Measurements from ENCODE around the gene ABCA1.

DNA sequence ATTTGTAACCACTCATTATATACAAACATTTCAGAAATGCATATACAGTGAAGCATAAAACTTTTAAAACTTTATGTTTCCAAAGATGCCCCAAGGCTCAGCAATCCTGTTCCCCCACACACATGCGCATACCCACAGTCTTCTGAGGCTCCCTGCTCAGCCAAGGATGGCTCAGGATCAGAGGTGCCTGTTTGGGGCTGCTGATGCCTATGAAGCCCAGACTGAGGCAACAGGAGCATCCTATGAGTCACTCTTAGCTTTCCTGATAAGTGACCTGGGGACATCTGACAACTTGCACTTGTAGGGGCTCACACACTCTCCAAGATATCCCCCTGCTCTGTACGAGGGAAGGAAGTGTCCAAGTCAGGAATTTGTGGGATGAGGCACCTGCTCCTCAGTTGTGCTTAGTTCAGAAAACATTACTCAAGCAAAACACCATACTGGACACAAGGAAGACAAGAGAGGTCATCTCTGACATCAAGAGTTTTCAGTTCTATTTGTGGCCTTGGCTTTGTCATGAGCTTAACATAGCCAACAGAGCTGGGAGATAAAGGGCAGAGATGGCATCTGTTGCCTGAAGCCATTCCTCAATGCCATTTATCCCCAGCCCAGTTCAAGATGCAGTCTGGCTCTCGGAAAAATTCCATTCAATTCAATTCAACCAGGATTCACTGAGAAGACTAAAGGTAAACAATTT, 101.7 kb downstream of the ABCA1 start:
- TF ChIP-seq, protein P1, sequence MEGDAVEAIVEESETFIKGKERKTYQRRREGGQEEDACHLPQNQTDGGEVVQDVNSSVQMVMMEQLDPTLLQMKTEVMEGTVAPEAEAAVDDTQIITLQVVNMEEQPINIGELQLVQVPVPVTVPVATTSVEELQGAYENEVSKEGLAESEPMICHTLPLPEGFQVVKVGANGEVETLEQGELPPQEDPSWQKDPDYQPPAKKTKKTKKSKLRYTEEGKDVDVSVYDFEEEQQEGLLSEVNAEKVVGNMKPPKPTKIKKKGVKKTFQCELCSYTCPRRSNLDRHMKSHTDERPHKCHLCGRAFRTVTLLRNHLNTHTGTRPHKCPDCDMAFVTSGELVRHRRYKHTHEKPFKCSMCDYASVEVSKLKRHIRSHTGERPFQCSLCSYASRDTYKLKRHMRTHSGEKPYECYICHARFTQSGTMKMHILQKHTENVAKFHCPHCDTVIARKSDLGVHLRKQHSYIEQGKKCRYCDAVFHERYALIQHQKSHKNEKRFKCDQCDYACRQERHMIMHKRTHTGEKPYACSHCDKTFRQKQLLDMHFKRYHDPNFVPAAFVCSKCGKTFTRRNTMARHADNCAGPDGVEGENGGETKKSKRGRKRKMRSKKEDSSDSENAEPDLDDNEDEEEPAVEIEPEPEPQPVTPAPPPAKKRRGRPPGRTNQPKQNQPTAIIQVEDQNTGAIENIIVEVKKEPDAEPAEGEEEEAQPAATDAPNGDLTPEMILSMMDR (conservative IDR thresholded peaks at IDR 0.05; ENCODE audit: low read depth, low read length): no peak
- no peak for TF ChIP-seq EZH2 (IDR thresholded peaks at IDR 0.05; ENCODE audit: borderline replicate concordance, low read depth, low read length, poor library complexity, severe bottlenecking)
